Nephron (organoid): ENCODE measurements around the gene CCK.

Experiments used
- H3K27ac Mint-ChIP-seq, 3 experiments: 2 replicates each; pipeline ENCODE4 v1.8.0; 2020; ENCODE audit warnings: mixed read lengths in 3 of 3, mild to moderate bottlenecking in 2 of 3, moderate library complexity in 1 of 3
- H3K27me3 Mint-ChIP-seq: 2 replicates; pipeline ENCODE4 v1.8.0; 2021; ENCODE audit warnings: low read depth, mild to moderate bottlenecking, moderate library complexity, mixed read lengths
- H3K36me3 Mint-ChIP-seq: 2 replicates; pipeline ENCODE4 v1.8.0; 2020; ENCODE audit warnings: low read depth, mixed read lengths
- H3K4me1 Mint-ChIP-seq: 2 replicates; pipeline ENCODE4 v1.8.0; 2020; ENCODE audit warnings: mixed read lengths
- H3K4me3 Mint-ChIP-seq, 3 experiments: 2 replicates each; pipeline ENCODE4 v1.8.0; 2020; ENCODE audit warnings: mild to moderate bottlenecking in 3 of 3, mixed read lengths in 3 of 3, moderate library complexity in 2 of 3
- H3K9me3 Mint-ChIP-seq: 2 replicates; pipeline ENCODE4 v1.8.0; 2020; ENCODE audit warnings: mixed read lengths
- TF ChIP-seq, protein P1 (sequence below), 3 experiments: fragments of 200-600 bp; sonication (generic); IDR thresholded peaks; one replicate each; pipeline ENCODE4 v1.5.0; 2021; ENCODE audit warnings: antibody characterized with exemption in 3 of 3; ENCODE audit not compliant: unreplicated experiment in 3 of 3

Gene CCK

DNA sequence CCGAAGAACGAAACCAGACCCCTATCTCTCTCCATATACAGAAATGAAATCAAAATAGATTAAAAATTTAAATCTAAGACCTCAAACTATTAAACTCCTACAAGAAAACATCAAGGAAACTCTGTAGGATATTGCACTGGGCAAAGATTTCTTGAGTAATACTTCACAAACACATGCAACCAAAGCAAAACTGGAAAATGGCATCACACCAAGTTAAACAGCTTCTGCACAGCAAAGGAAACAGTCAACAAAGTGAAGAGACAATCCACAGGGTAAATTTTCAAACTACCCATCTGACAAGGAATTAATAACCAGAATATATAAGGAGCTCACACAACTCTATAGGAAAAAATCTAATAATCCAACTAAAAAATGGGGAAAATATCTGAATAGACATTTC, 29.4 kb downstream of the CCK start:
- H3K4me1 Mint-ChIP-seq, result no peaks in the 10 kb centered on the region
- H3K27ac Mint-ChIP-seq, result no peak overlapping the region
- peaks cover 24% of the 10 kb centered on the region for H3K9me3 Mint-ChIP-seq
- peaks cover 10% of the 10 kb centered on the region for H3K27me3 Mint-ChIP-seq
- TF ChIP-seq, protein P1, sequence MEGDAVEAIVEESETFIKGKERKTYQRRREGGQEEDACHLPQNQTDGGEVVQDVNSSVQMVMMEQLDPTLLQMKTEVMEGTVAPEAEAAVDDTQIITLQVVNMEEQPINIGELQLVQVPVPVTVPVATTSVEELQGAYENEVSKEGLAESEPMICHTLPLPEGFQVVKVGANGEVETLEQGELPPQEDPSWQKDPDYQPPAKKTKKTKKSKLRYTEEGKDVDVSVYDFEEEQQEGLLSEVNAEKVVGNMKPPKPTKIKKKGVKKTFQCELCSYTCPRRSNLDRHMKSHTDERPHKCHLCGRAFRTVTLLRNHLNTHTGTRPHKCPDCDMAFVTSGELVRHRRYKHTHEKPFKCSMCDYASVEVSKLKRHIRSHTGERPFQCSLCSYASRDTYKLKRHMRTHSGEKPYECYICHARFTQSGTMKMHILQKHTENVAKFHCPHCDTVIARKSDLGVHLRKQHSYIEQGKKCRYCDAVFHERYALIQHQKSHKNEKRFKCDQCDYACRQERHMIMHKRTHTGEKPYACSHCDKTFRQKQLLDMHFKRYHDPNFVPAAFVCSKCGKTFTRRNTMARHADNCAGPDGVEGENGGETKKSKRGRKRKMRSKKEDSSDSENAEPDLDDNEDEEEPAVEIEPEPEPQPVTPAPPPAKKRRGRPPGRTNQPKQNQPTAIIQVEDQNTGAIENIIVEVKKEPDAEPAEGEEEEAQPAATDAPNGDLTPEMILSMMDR (IDR thresholded peaks at IDR 0.05; ENCODE audit: unreplicated experiment in 3 of 3), result no peak
- H3K36me3 Mint-ChIP-seq, result no peaks in the 10 kb centered on the region
- no peak overlapping the region for H3K4me3 Mint-ChIP-seq

DNA sequence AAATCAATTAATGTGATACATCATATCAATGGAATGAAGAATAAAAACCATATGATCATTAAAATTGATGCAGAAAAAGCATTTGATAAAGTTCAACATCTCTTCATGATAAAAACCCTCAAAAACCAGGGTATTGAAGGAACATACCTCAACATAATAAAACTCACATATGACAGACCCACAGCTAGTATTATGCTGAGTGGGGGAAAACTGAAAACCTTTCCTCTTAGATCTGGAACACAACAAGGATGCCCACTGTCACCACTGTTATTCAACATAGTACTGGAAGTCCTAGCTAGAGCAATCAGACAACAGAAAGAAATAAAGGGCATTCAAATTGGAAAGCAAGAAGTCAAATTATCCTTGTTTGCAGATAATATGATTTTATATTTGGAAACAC, 30.5 kb downstream of the CCK start:
- H3K9me3 Mint-ChIP-seq, result peaks cover 24% of the 10 kb centered on the region
- TF ChIP-seq, protein P1 (IDR thresholded peaks at IDR 0.05; ENCODE audit: unreplicated experiment in 3 of 3), result no peak

DNA sequence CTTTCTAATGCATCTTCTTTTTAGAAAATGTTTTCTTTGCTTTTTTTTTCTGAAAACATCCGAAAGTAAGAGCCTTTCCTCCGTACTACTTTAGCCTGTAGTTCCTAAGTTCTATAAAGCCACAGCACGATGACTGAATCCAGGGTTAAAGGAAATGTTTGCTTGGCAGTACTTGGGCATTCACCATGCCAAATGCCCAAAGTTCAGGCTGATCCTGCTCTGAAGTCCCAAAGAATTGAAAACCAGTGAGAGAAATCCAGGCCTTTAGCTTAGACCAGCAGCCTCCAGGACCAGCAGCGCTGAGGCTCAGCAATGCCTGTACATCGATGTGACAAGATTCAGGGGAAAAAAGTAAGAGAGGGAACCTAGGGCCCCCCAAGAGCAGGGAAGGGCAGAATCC, 35.1 kb downstream of the CCK start:
- Mint-ChIP-seq H3K4me3 (no peak overlapping the region), H3K27ac (no peak overlapping the region), H3K4me1 (no peaks in the 10 kb centered on the region), H3K27me3 (peaks cover 10% of the 10 kb centered on the region), H3K36me3 (no peaks in the 10 kb centered on the region), H3K9me3 (peaks cover 3% of the 10 kb centered on the region)
- TF ChIP-seq, protein P1 (IDR thresholded peaks at IDR 0.05; ENCODE audit: unreplicated experiment in 3 of 3), result no peak

More for the DNA sequence above, 30.5 kb downstream of the CCK start:
- Mint-ChIP-seq H3K36me3 (no peaks in the 10 kb centered on the region), H3K27ac (no peak overlapping the region), H3K27me3 (peaks cover 10% of the 10 kb centered on the region), H3K4me3 (no peak overlapping the region), H3K4me1 (no peaks in the 10 kb centered on the region)

DNA sequence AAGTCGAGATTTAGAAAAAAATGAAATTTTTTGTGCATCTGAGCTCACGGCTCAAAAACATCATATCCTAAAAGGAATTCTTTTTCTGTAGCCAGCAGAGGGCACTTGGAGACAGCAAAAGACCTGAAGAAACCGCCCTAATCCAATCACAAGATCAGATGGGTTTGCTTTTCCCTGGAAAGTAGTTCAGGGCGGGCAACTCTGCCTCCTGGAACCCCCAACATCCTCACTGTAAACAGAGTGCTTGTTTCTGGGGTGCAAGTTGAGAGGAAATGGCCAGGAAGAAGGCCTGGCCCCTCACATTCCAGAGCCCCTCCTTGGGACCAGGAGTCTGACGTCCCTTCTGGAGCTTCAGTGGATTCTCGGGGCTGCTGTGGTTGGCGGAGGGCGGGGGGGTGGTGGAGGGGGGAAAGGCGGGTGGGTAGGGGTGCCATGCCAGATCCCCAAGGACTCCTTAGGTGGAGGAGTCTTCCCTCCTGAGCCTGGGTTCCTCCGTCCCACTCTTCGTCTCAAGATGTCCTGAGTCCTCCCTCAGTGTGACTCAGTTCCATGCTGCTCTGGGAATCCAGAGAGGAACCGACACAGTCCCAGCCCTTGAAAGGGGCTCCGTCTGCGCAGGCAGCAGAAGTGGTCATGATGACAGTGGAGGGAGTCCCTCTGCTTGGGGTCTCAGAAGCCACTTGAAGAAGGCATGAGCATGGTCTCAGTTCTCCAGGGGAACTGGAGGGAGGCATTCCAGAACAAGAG, 35.9 kb downstream of the CCK start:
- Mint-ChIP-seq H3K36me3 (peaks cover 4% of the 10 kb centered on the region), H3K4me3 (no peak overlapping the region), H3K27me3 (peaks cover 10% of the 10 kb centered on the region), H3K9me3 (no peaks in the 10 kb centered on the region), H3K27ac (no peak overlapping the region), H3K4me1 (peaks cover 1% of the 10 kb centered on the region)
- TF ChIP-seq, protein P1 (IDR thresholded peaks at IDR 0.05; ENCODE audit: unreplicated experiment in 3 of 3), result peak; percentile 61 to 63 (median 62)

DNA sequence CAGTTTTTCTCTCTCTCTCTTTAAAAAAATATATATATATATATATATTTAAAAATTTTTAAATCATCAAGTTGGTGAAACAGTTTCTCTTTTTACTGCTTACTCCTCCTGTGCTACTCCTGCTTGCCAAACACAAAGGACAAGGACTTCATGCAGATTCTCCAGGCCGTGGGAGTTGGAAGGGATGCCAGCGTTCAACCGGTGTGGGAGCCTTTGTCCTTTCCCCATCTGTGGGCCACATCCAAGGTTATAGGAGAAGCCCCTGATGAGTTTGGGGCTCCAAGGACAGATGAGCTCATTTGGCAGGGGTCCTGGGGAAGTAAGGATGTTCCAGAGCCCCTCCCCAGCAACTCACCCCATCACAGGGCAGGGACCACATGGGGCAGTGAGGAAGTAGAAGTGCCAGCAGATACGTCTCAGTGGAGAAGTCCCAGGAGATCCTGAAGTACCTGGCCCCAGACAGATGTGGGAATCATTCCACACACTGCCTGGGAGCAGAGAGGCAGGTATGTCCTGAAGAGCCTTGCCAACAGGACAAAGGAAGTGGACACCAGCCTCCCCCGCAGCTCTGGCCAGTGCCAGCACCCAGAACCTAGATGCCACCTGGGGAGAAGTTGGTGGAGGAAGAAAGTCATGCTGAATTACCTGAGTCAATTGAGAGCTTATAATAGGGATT, 36.6 kb downstream of the CCK start:
- peaks cover 5% of the 10 kb centered on the region for H3K4me1 Mint-ChIP-seq
- TF ChIP-seq, protein P1 (IDR thresholded peaks at IDR 0.05; ENCODE audit: unreplicated experiment in 3 of 3), result no peak

More for the DNA sequence above, 36.6 kb downstream of the CCK start:
- H3K36me3 Mint-ChIP-seq, result peaks cover 11% of the 10 kb centered on the region
- no peak overlapping the region for H3K4me3 Mint-ChIP-seq
- no peak overlapping the region for H3K27ac Mint-ChIP-seq
- H3K27me3 Mint-ChIP-seq, result peaks cover 5% of the 10 kb centered on the region
- no peaks in the 10 kb centered on the region for H3K9me3 Mint-ChIP-seq
